GM12872 (cell line): ENCODE data around the gene VASH2.

Source experiments
- CTCF ChIP-seq: IDR thresholded peaks from 3 replicates; pipeline ENCODE4 v1.5.1; 2011; ENCODE audit warnings: low read depth, mild to moderate bottlenecking, low read length, moderate library complexity; ENCODE audit not compliant: insufficient read depth

Gene VASH2

GRCh38 chr1:212946872-212947271 is 3.5 kb upstream of the VASH2 start:
- no peak for TF ChIP-seq CTCF

GRCh38 chr1:212949771-212950170 is 570 bp upstream of the VASH2 start:
- TF ChIP-seq CTCF, result no peak

GRCh38 chr1:212951126-212951946 is 995 bp downstream of the VASH2 start:
- TF ChIP-seq CTCF, result no peak

GRCh38 chr1:212951947-212952640 is 1.8 kb downstream of the VASH2 start:
- no peak for TF ChIP-seq CTCF

GRCh38 chr1:212952641-212952976 is 2.3 kb downstream of the VASH2 start:
- TF ChIP-seq CTCF, result no peak

GRCh38 chr1:212953321-212953720 is 3.0 kb downstream of the VASH2 start:
- no peak for TF ChIP-seq CTCF

GRCh38 chr1:212954514-212954913 is 4.2 kb downstream of the VASH2 start:
- TF ChIP-seq CTCF, result no peak
